HL-60 (cell line): ENCODE results near the gene KRTAP5-6.

Experiments used
- DNase-seq, 2 experiments: peaks; one replicate each; pipeline ENCODE4 v3.0.0-alpha.2; 2010 to 2020; ENCODE audit warnings: low read depth in 1 of 2, low spot score in 1 of 2
- H3K27ac ChIP-seq: fragments of 250-450 bp; sonication (Bioruptor Pico); replicated peaks from 2 replicates; pipeline ENCODE4 v1.5.1; 2020; ENCODE audit warnings: mild to moderate bottlenecking, moderate library complexity
- H3K27me3 ChIP-seq: fragments of 250-450 bp; sonication (Bioruptor Pico); 2 replicates; pipeline ENCODE4 v1.5.1; 2021; ENCODE audit warnings: mild to moderate bottlenecking, moderate library complexity; ENCODE audit not compliant: insufficient read depth, poor library complexity, severe bottlenecking
- H3K4me3 ChIP-seq: replicated peaks from 2 replicates; pipeline ENCODE4 v1.5.1; 2011; ENCODE audit warnings: mild to moderate bottlenecking, control low read depth, low read length; ENCODE audit not compliant: insufficient read depth
- GABPA ChIP-seq: IDR thresholded peaks from 2 replicates; pipeline ENCODE4 v1.6.1; 2012; ENCODE audit warnings: low read depth
- POLR2AphosphoS5 ChIP-seq: IDR thresholded peaks from 2 replicates; pipeline ENCODE4 v1.6.1; 2012; ENCODE audit warnings: low read depth
- SPI1 ChIP-seq: IDR thresholded peaks from 2 replicates; pipeline ENCODE4 v1.6.1; 2012; ENCODE audit warnings: low read depth, mild to moderate bottlenecking, borderline replicate concordance
- TF ChIP-seq, protein P1 (sequence below): IDR thresholded peaks from one replicate; pipeline ENCODE4 v1.5.1; 2011; ENCODE audit warnings: low read length, control low read depth, inconsistent platforms; ENCODE audit not compliant: insufficient read depth
- TF ChIP-seq, protein P2 (sequence below): IDR thresholded peaks from 2 replicates; pipeline ENCODE4 v1.6.1; 2012; ENCODE audit warnings: low read depth; ENCODE audit not compliant: insufficient replicate concordance

The KRTAP5-6 gene

DNA sequence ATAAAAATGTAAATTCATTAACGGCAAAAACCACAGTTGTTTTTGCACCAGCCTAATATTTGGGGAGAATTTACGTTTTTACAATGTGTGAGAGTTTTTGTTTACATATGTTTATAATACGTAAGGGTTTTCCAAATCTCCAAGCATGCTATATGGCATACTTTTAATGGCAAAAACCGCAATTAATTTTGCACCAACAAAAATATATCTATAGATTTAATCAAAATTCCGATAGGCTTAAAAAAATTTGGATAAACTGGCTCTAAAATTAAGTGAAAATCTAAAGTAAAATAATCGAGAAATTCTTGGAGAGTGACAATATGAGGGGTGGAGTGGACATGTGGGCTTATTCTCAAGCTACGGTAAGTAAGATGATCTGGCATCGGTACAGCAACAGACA is 22.8 kb downstream of the KRTAP5-6 start:
- H3K27me3 ChIP-seq, result no peaks in the 10 kb centered on the region
- TF ChIP-seq SPI1 (no peak), POLR2AphosphoS5 (no peak), GABPA (no peak)
- TF ChIP-seq, protein P1, sequence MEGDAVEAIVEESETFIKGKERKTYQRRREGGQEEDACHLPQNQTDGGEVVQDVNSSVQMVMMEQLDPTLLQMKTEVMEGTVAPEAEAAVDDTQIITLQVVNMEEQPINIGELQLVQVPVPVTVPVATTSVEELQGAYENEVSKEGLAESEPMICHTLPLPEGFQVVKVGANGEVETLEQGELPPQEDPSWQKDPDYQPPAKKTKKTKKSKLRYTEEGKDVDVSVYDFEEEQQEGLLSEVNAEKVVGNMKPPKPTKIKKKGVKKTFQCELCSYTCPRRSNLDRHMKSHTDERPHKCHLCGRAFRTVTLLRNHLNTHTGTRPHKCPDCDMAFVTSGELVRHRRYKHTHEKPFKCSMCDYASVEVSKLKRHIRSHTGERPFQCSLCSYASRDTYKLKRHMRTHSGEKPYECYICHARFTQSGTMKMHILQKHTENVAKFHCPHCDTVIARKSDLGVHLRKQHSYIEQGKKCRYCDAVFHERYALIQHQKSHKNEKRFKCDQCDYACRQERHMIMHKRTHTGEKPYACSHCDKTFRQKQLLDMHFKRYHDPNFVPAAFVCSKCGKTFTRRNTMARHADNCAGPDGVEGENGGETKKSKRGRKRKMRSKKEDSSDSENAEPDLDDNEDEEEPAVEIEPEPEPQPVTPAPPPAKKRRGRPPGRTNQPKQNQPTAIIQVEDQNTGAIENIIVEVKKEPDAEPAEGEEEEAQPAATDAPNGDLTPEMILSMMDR, result no peak
- TF ChIP-seq, protein P2, sequence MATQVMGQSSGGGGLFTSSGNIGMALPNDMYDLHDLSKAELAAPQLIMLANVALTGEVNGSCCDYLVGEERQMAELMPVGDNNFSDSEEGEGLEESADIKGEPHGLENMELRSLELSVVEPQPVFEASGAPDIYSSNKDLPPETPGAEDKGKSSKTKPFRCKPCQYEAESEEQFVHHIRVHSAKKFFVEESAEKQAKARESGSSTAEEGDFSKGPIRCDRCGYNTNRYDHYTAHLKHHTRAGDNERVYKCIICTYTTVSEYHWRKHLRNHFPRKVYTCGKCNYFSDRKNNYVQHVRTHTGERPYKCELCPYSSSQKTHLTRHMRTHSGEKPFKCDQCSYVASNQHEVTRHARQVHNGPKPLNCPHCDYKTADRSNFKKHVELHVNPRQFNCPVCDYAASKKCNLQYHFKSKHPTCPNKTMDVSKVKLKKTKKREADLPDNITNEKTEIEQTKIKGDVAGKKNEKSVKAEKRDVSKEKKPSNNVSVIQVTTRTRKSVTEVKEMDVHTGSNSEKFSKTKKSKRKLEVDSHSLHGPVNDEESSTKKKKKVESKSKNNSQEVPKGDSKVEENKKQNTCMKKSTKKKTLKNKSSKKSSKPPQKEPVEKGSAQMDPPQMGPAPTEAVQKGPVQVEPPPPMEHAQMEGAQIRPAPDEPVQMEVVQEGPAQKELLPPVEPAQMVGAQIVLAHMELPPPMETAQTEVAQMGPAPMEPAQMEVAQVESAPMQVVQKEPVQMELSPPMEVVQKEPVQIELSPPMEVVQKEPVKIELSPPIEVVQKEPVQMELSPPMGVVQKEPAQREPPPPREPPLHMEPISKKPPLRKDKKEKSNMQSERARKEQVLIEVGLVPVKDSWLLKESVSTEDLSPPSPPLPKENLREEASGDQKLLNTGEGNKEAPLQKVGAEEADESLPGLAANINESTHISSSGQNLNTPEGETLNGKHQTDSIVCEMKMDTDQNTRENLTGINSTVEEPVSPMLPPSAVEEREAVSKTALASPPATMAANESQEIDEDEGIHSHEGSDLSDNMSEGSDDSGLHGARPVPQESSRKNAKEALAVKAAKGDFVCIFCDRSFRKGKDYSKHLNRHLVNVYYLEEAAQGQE, result no peak
- DNase-seq, result no peak
- no peak overlapping the region for H3K4me3 ChIP-seq
- H3K27ac ChIP-seq, result no peak overlapping the region

DNA sequence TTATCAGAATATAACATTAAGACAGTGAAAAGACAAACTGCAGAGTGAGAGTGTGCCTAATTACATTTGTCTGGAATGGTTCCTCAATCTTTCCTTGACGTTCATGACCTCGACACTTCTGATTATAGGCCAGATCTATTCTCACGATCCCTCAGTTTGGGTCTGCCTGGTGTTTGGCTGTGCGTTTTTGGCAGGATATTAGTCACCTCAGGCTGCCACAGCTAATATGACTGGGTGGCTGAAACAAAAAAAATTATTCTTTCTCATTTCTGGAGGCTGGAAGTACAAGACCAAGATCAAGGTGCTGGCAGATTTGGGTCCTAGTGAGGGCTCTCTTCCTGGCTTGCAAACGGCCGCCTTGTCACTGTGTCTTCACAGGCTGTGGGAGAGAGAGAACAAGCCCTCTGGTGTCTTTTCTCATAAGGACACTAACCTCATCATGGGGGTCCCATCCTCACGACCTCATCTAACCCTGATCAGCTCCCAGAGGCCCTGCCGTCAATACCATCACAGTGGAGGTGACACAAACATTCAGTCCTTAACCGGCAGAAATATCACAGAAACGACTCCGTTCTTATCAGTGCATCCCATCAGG is 30.2 kb downstream of the KRTAP5-6 start:
- DNase-seq, result no peak
- no peak overlapping the region for H3K27ac ChIP-seq
- TF ChIP-seq GABPA (no peak), POLR2AphosphoS5 (no peak), SPI1 (no peak)
- TF ChIP-seq, protein P2, result no peak
- TF ChIP-seq, protein P1, result no peak
- H3K4me3 ChIP-seq, result no peak overlapping the region
- H3K27me3 ChIP-seq, result peaks cover 8% of the 10 kb centered on the region

GRCh38 chr11:1727861-1728260 is 30.9 kb downstream of the KRTAP5-6 start:
- no peak for DNase-seq
- no peak overlapping the region for H3K4me3 ChIP-seq
- TF ChIP-seq GABPA (no peak), POLR2AphosphoS5 (no peak), SPI1 (no peak)
- TF ChIP-seq, protein P2, result no peak
- TF ChIP-seq, protein P1, result no peak
- H3K27me3 ChIP-seq, result peaks cover 10% of the 10 kb centered on the region
- no peak overlapping the region for H3K27ac ChIP-seq
